T-helper 2 cell treated with Interferon-gamma antibody and Interleukin-4, amounts not matched to agents 100 ng/mL and 5 ng/mL, for 36 hours (primary cell): ENCODE measurements around the gene MYH14. TPM values are rescaled to one million over a fixed set of nuclear protein-coding genes. Genes with fewer than 3 reads are reported as not detected.
"Not testable (repeated sequence)": the region's sequence is repeated elsewhere in the genome, so short reads cannot be mapped to it uniquely, and the experiment has no call there.

Source experiments
- intact Hi-C: fragments of 100-400 bp; cut with micrococcal nuclease; formaldehyde crosslinking; loops from one replicate; pipeline ENCODE4 v1.15.1; 2023
- total RNA-seq: library from RNA; stranded (reverse); gene quantifications from 2 replicates; pipeline ENCODE4 v1.2.3, GENCODE V29; 2022

MYH14 gene
- total RNA-seq, 1 donor from 2014 or later: not detected

DNA sequence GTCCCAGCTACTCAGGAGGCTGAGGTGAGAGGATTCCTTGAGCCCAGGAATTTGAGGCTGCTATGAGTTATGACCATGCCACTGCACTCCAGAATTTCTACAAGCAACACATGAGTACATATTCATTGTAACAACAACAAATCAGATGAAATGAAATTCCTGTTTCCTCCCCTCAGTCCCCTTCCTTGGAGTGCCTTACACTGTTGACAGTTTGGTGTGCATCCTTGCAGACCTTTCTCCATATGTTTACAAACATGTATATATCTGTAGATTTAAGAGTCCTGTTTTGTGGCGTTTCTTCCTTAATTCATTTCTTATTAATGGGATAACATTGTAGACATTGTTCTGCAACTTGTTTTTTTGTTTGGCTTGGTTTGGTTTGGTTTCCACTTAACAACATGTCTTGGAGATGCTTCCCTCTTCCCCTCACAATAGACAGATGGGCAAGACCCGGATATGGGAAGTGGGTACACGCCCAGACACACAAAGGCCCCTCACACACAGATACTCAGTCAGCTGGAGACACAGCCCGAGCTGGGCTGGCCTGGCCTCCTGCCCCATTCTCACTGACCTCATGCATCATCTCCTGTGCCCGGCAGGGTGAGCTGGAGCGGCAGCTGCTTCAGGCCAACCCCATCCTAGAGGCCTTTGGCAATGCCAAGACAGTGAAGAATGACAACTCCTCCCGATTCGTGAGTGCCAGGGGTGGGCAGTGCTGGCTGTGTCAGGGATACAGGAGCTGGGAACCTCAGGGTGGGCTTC lies 21.7 kb downstream of the MYH14 start:
- intact Hi-C loops: no loop called here

DNA sequence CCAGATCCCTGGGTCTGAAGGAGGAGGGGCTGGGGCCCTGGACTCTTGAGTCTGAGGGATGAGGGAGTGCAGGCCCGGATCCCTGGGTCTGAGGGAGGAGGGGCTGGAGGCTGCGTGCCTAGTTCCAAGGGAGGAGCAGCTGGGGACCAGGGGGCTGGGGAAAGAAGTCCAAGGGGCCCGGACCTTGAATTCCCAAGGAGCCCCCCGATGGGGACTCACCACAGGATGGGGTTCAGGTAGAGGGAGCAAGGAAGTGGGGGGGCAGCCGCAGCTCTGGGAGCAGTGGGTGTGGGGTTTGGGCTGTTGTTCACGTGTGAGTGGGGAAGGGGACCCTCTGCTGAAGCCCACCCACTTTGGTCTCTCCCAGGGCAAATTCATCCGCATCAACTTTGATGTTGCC lies 23.1 kb downstream of the MYH14 start:
- intact Hi-C loops: no loop called here

DNA sequence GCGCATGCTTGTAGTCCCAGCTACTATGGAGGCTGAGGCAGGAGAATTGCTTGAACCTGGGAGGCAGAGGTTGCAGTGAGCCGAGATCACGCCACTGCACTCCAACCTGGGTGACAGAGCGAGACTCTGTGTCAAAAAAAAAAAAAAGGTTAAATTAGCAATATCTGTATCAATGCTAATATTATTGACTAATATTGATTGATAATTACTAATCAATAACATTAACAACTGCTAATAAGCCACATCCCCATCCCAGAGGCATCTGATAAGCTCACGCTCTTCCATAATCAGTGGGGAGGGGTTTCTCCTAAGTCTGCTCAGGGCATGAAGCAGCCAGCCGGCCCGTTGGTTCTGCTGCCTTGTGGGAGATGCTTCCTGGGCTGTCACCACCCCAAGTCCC lies 24.7 kb downstream of the MYH14 start:
- intact Hi-C loops: not testable (repeated sequence)

DNA sequence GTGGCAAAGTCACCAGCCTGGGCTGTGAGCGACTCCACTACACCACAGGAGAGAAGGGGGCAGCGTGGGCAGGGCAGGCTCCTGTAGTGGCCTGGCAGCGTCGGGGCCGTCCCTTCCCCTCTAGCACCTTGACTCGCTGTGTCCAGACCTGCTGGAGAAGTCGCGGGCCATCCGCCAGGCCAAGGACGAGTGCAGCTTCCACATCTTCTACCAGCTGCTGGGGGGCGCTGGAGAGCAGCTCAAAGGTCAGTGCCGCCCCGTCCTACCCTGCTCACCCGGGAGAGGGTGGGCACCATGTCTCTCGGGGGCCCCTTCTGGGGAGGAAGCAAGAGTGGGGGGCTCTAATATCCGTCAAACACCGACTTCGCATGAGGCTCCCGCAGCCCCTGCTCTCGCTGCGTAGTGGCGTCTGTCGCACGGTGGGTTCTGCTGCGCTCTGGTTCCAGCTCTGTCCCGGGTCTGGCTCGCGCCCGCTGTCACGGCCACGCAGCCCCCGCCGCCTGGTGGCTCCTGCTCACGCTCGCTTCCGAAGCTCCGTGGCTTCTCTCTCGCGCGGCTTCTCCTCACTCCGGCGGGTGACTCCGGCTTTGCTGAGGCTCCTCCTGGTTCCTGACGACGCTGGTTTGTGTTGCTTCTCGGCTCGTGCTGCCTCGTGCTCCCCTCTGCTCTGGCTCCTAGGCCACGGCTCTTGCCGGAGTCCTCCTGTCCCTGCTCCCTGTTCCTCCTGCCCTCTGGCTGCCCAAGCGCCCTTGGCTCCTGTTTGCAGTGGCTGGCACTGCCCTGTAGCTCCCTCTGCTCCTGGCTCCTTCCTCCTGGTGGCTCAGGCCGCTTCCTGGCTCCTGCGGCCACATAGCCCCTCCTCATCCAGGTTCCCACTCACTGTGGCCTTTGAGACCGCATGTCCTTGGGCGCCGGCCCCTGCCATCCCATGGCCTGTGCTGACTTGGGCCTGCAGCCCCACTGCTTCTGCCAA lies 27.2 kb downstream of the MYH14 start:
- intact Hi-C loops: no loop called here

DNA sequence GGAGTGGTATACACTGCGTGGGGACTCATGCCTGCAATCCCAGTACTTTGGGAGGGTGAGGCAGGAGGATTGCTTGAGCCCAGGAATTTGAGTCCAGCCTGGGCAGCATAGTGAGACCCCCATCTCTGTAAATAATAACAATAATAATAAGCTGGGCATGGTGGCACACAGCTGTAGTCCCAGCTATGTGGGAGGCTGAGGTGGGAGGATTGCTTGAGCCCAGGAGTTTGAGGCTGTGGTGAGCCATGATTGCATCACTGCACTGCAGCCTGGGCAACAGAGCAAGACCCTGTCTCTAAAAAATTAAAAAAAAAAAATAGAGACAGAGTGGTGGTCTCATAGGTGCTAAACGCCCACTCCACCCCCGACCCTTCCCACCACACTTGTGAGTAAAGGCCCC lies 28.0 kb downstream of the MYH14 start:
- intact Hi-C loops: not testable (repeated sequence)

DNA sequence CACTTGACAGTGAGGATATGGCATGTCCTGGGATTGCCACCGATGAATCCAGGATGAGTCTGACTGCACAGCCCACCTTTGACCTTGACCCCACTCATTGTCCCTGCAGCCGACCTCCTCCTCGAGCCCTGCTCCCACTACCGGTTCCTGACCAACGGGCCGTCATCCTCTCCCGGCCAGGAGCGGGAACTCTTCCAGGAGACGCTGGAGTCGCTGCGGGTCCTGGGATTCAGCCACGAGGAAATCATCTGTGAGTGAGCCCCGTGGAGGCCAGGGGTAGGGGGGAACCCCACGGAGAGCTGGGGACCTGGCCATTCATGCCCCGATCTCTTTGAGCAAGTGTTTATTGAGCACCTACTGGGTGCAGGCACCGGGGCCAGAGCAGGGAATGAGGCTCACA lies 28.4 kb downstream of the MYH14 start:
- intact Hi-C loops: no loop called here

DNA sequence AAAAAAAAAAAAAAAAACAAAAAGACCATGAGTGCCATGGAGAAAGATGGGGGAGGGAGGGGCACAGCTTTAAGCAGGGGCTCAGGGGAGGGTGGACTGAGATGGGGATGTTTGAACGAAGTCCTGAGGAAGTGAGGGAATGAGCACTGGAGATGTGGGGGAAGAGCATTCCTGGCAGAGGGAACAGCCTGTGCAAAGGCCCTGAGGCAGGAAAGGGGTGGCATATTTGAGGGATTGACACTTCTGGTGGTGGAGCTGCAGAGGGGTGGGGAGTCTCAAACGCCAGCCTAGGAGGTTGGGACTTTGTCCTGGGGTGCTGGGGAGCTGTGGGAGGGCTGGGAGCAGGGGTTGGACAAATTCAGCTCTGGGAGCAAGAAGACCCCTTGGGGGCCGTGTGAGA lies 29.2 kb downstream of the MYH14 start:
- intact Hi-C loops: no loop called here

- intact Hi-C loops: no loop called here
Observed at GRCh38 chr19:50233308-50233910, 30.0 kb downstream of the MYH14 start.

GRCh38 chr19:50237493-50237892 lies 34.1 kb downstream of the MYH14 start:
- intact Hi-C loops: not testable (repeated sequence)

DNA sequence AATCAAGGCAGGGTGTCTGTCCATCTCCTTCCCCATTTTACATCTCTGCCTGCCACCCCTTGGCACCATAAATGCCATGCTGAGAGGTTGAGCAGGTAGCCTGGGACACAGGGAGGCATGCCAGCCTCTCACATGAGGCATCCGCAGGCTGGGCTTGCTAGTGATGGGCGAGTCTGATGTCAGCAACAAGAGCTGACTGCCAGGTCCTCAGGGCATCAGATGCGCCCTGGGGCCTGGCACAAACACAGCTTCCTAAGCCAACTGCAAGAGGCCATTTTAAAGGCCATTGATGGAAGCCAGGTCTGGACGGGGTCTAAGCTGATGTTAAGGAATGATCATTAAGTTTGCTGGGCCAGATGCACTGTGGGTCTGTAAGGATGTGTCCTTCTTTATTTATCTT lies 34.6 kb downstream of the MYH14 start:
- intact Hi-C loops: no loop called here

GRCh38 chr19:50239921-50240590 lies 36.6 kb downstream of the MYH14 start:
- intact Hi-C loops: no loop called here

DNA sequence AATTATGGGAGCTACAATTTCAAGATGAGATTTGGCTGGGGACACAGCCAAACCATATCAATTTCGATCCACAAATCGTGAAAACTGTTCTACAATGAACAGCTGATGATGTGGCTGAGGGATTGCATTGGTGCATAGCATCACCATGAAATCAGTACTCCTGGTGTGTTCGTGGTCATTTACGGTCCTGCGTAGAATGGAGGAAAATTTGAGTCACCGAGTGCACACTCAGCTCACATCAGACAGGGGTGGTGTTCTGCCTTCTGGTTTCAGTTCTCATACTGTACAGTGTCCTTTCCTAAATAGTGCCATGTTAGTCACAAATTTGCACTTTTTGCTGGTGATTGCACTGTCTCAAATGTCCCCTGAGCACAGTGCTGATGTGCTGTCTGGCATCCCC lies 39.2 kb downstream of the MYH14 start:
- intact Hi-C loops: no loop called here

DNA sequence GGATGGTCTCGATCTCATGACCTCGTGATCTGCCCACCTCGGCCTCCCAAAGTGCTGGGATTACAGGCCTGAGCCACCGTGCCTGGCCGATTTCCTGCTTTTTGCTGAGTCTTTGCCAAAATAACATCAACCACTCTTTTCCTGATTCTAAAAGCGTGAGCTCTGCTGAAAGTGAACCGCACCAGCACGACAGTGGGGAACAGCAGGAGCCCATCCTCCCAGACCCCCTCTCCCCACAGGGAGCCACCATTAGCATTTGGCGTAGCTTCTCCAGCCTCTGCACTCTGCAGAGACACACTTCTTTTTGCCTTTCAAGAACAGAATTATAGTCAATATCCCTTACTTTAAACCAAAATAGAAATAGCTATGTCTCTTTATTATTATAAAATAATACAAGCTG lies 41.3 kb downstream of the MYH14 start:
- intact Hi-C loops: no loop called here

GRCh38 chr19:50248413-50248812 lies 45.0 kb downstream of the MYH14 start:
- intact Hi-C loops: no loop called here

DNA sequence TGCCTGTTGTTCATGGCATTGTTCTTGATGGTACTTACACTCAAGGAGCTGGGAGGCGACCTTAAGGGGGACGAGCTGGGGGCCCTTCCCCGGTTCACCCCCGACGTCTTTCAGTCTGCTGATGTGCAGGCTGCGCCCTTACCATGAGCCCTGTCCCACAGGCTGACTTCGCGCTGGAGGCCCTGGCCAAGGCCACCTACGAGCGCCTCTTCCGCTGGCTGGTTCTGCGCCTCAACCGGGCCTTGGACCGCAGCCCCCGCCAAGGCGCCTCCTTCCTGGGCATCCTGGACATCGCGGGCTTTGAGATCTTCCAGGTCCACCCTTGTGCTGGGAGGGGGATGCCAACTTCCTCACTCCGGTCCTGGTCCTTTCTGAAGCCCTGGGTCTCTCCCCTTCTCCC lies 45.4 kb downstream of the MYH14 start:
- intact Hi-C loops: no loop called here

DNA sequence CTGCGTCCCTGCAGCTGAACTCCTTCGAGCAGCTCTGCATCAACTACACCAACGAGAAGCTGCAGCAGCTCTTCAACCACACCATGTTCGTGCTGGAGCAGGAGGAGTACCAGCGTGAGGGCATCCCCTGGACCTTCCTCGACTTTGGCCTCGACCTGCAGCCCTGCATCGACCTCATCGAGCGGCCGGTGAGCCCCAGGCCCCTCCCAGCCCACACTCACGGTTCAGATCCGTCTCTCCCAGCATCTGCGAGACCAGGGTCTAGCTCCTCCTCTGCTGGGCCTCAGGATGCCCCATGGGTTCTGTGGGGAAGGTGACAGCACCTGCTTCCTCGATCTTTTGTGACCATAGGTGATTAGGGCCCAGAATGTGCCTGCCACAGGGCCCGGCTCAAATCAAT lies 46.2 kb downstream of the MYH14 start:
- intact Hi-C loops: no loop called here

DNA sequence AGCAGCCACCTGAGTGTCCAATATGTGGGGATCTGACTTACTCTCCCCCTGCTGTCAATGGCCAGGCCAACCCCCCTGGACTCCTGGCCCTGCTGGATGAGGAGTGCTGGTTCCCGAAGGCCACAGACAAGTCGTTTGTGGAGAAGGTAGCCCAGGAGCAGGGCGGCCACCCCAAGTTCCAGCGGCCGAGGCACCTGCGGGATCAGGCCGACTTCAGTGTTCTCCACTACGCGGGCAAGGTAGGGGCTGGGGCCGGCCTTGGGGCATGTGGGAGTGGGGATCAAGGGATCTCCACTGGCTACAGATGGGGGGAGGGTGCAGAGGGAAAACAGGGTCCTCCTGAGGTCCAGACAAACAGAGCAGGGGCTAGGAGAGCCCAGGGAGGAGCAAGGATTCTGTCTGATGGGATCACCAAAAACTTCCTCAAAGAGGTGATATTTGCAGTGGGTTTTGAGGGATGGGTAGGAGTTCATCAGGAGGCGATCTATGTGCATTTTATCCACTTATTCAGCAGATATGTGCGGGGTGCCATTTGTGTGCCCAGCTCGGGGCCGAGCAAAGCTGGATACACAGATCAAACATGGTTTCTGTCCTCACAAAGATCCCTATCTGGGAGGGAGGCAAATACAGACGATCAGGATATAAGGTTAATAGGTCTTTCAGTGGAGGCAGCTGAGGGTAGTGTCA lies 47.2 kb downstream of the MYH14 start:
- intact Hi-C loops: no loop called here

- intact Hi-C loops: no loop called here
Observed at GRCh38 chr19:50252111-50252886, 48.9 kb downstream of the MYH14 start.

- intact Hi-C loops: no loop called here
Observed at GRCh38 chr19:50252887-50253268, 49.5 kb downstream of the MYH14 start.

DNA sequence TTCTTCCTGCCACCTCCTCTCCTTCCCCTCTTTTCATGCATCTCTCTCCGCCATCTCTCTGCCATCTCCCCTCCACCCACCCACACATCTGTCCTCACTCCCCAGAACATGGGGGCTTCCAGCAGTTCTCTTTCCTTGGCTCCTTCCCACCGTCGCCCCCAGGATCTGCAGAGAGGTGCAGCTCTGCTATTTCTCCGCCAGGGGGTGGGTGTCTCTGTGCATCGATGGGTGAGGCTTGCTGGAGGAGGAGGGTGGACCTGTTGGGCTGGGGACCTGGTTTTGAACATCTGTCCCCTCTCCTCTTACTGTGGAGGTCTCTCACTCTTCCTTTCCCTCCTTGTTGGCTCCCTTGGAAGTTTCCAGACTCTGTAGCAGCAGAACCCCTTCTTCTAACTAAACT lies 51.7 kb downstream of the MYH14 start:
- intact Hi-C loops: no loop called here
